K562 (cell line): Measurements from ENCODE around the gene PPIL4. TPM values are rescaled to one million over a fixed set of nuclear protein-coding genes. Genes with fewer than 3 reads are reported as not detected.

Experiments used
- ATF1 ChIP-seq, 2 experiments: fragments of 450-650 bp in 1 of 2; IDR thresholded peaks; 2 replicates each; pipeline ENCODE4 v1.6.1; 2016; ENCODE audit warnings: missing compliant biosample characterization in 1 of 2, missing genetic modification characterization in 1 of 2
- ATF7 ChIP-seq: fragments of 450-650 bp; IDR thresholded peaks from 2 replicates; pipeline ENCODE4 v1.7.1; 2014; ENCODE audit warnings: mild to moderate bottlenecking, moderate library complexity
- BHLHE40 ChIP-seq: IDR thresholded peaks from 2 replicates; pipeline ENCODE4 v1.6.1; 2011; ENCODE audit warnings: low read length, improper control_type of control experiment
- BMI1 ChIP-seq: fragments of 150-350 bp; IDR thresholded peaks from 2 replicates; pipeline ENCODE4 v1.6.1; 2014; ENCODE audit warnings: low read length
- CXXC5 ChIP-seq: fragments of 250-450 bp; sonication (Bioruptor Pico); IDR thresholded peaks from 2 replicates; pipeline ENCODE4 v1.8.0; 2022; ENCODE audit warnings: inconsistent platforms, mild to moderate bottlenecking, moderate library complexity
- FOXJ3 ChIP-seq: sonication (generic); formaldehyde crosslinking; IDR thresholded peaks from 2 replicates; pipeline ENCODE4 v1.4.0; 2020; ENCODE audit warnings: mild to moderate bottlenecking, missing genetic modification reagents
- JUNB ChIP-seq: fragments of 450-650 bp; formaldehyde crosslinking; conservative IDR thresholded peaks from 2 replicates; pipeline ENCODE4 v1.4.0; 2020; ENCODE audit warnings: mild to moderate bottlenecking
- LARP7 ChIP-seq: fragments of 450-650 bp; IDR thresholded peaks from 2 replicates; pipeline ENCODE4 v1.6.1; 2016
- PTRF ChIP-seq: fragments of 450-650 bp; IDR thresholded peaks from 2 replicates; pipeline ENCODE4 v1.6.1; 2016; ENCODE audit warnings: mild to moderate bottlenecking, missing genetic modification characterization, missing compliant biosample characterization
- SMARCA4 ChIP-seq: fragments of 450-650 bp; IDR thresholded peaks from 2 replicates; pipeline ENCODE4 v1.6.1; 2016
- SNIP1 ChIP-seq: fragments of 450-650 bp; IDR thresholded peaks from 2 replicates; pipeline ENCODE4 v1.7.1; 2017; ENCODE audit warnings: low read depth, mild to moderate bottlenecking
- SRSF9 ChIP-seq: fragments of 200-400 bp; formaldehyde crosslinking; IDR thresholded peaks from 2 replicates; pipeline ENCODE4 v1.6.1; 2017; ENCODE audit warnings: low read depth, low read length, borderline replicate concordance
- TGIF2 ChIP-seq: sonication (generic); formaldehyde crosslinking; IDR thresholded peaks from 2 replicates; pipeline ENCODE4 v1.8.1; 2022; ENCODE audit warnings: mild to moderate bottlenecking, missing genetic modification reagents, moderate library complexity
- ZKSCAN3 ChIP-seq: fragments of 250-450 bp; sonication (Bioruptor Pico); IDR thresholded peaks from 2 replicates; pipeline ENCODE4 v1.4.0; 2020
- ZNF12 ChIP-seq: sonication (generic); formaldehyde crosslinking; IDR thresholded peaks from 2 replicates; pipeline ENCODE4 v1.4.0; 2020; ENCODE audit warnings: mild to moderate bottlenecking, missing genetic modification reagents
- polyA plus RNA-seq, 8 experiments: library from polyadenylated mRNA; depleted of rRNA in 4 of 8; stranded (reverse) in 5 of 8; unstranded in 3 of 8; fragments of >200 nt; fragmentation: Nextera tagmentation in 2 of 8; fragmentation: Illumina TruSeq in 1 of 8; extraction: Ambion mirVana in 2 of 8; extraction: Trizol in 1 of 8; gene quantifications; 2 replicates each; pipeline versions ENCODE4 v1.2.1 to v1.2.3, GENCODE V29; 2011 to 2014; ENCODE audit warnings: inconsistent platforms in 1 of 8, missing spikeins in 1 of 8
- total RNA-seq, 7 experiments: library from RNA; depleted of rRNA in 6 of 7; stranded (reverse); fragments of >200 nt in 6 of 7; fragmentation: Illumina TruSeq in 2 of 7; extraction: Trizol in 2 of 7; gene quantifications; 2 replicates each; pipeline versions ENCODE4 v1.2.1 to v1.2.3, GENCODE V29; 2011 to 2021; ENCODE audit warnings: low replicate concordance in 1 of 7
- TF ChIP-seq, protein P1 (sequence below): fragments of 450-650 bp; IDR thresholded peaks from 2 replicates; pipeline ENCODE4 v1.7.0; 2016; ENCODE audit warnings: borderline replicate concordance
- TF ChIP-seq, protein P2 (sequence below), 2 experiments: fragments of 450-650 bp; conservative IDR thresholded peaks; 2 replicates each; pipeline ENCODE4 v1.6.1; 2017; ENCODE audit warnings: mild to moderate bottlenecking in 2 of 2, moderate library complexity in 2 of 2
- TF ChIP-seq, protein P3 (sequence below): fragments of 450-650 bp; IDR thresholded peaks from 2 replicates; pipeline ENCODE4 v1.6.1; 2016; ENCODE audit warnings: missing biosample characterization, missing genetic modification characterization
- TF ChIP-seq, protein P4 (sequence below): fragments of 250-450 bp; sonication (Bioruptor Pico); IDR thresholded peaks from 2 replicates; pipeline ENCODE4 v1.5.0; 2022; ENCODE audit warnings: mild to moderate bottlenecking
- TF ChIP-seq, protein P5 (sequence below), 2 experiments: IDR thresholded peaks in 1 of 2; conservative IDR thresholded peaks in 1 of 2; 2 replicates each; pipeline ENCODE4 v1.6.1; 2016; ENCODE audit warnings: low read depth in 2 of 2, mild to moderate bottlenecking in 1 of 2, missing compliant biosample characterization in 1 of 2, missing genetic modification characterization in 1 of 2, moderate library complexity in 1 of 2

Gene PPIL4
- total and polyA plus RNA-seq, 9 of the 15 experiments (the other 6 are each of a cell fraction or from before 2014, with no cell fraction given) = 14.5 to 55.2 (median 45.9) TPM

DNA sequence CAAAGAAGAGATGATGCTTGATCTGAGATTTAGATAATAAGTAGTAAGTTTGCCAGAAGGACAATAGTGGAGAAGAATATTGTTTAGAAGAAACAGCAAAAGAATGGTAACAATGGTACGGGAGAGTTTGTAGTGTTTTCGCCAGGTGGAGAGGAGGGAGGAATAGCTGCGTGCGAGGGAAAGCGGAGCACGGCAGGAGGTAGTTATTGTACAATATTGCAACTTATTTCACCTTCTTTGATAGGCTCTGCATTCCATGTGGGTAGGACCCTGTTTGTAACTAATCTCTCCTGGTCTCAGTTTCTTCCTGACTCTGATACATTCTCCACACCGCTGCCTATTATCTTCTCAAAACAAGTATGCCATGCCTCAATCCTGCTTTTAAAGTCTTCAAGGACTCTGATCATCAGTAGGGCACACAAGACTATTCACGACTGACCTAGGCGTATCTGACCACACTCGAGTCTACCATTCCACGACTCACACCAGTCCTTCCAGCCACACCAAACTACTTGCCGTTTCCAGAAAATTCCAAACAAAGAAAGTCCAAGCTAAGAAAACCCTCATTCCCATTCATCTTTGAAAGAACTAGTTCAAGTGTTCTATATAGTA lies 1.1 kb downstream of the PPIL4 start (continued):
- TF ChIP-seq, protein P1, sequence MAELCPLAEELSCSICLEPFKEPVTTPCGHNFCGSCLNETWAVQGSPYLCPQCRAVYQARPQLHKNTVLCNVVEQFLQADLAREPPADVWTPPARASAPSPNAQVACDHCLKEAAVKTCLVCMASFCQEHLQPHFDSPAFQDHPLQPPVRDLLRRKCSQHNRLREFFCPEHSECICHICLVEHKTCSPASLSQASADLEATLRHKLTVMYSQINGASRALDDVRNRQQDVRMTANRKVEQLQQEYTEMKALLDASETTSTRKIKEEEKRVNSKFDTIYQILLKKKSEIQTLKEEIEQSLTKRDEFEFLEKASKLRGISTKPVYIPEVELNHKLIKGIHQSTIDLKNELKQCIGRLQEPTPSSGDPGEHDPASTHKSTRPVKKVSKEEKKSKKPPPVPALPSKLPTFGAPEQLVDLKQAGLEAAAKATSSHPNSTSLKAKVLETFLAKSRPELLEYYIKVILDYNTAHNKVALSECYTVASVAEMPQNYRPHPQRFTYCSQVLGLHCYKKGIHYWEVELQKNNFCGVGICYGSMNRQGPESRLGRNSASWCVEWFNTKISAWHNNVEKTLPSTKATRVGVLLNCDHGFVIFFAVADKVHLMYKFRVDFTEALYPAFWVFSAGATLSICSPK = peak; percentile 79; the same call in 1 of the 2 replicates
- no peak for TF ChIP-seq SRSF9
- TF ChIP-seq, protein P2, sequence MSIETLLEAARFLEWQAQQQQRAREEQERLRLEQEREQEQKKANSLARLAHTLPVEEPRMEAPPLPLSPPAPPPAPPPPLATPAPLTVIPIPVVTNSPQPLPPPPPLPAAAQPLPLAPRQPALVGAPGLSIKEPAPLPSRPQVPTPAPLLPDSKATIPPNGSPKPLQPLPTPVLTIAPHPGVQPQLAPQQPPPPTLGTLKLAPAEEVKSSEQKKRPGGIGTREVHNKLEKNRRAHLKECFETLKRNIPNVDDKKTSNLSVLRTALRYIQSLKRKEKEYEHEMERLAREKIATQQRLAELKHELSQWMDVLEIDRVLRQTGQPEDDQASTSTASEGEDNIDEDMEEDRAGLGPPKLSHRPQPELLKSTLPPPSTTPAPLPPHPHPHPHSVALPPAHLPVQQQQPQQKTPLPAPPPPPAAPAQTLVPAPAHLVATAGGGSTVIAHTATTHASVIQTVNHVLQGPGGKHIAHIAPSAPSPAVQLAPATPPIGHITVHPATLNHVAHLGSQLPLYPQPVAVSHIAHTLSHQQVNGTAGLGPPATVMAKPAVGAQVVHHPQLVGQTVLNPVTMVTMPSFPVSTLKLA (conservative IDR thresholded peaks at IDR 0.05) = no peak
- no peak for TF ChIP-seq CXXC5
- no peak for TF ChIP-seq ATF7
- TF ChIP-seq, protein P3, sequence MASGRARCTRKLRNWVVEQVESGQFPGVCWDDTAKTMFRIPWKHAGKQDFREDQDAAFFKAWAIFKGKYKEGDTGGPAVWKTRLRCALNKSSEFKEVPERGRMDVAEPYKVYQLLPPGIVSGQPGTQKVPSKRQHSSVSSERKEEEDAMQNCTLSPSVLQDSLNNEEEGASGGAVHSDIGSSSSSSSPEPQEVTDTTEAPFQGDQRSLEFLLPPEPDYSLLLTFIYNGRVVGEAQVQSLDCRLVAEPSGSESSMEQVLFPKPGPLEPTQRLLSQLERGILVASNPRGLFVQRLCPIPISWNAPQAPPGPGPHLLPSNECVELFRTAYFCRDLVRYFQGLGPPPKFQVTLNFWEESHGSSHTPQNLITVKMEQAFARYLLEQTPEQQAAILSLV = no peak
- TF ChIP-seq SNIP1 = no peak
- no peak for TF ChIP-seq BHLHE40
- TF ChIP-seq ATF1 (CRISPR knock-in tag; IDR thresholded peaks at IDR 0.05) = no peak
- TF ChIP-seq ATF1 (tag; IDR thresholded peaks at IDR 0.05) = no peak
- peak; percentile 12; the same call in 1 of the 2 replicates for TF ChIP-seq TGIF2 (CRISPR knock-in tag)
- TF ChIP-seq JUNB (CRISPR knock-in tag) = no peak
- TF ChIP-seq BMI1 = no peak
- TF ChIP-seq FOXJ3 (CRISPR knock-in tag) = no peak
- TF ChIP-seq ZKSCAN3 (CRISPR knock-in tag) = no peak
- no peak for TF ChIP-seq SMARCA4
- TF ChIP-seq, protein P4, sequence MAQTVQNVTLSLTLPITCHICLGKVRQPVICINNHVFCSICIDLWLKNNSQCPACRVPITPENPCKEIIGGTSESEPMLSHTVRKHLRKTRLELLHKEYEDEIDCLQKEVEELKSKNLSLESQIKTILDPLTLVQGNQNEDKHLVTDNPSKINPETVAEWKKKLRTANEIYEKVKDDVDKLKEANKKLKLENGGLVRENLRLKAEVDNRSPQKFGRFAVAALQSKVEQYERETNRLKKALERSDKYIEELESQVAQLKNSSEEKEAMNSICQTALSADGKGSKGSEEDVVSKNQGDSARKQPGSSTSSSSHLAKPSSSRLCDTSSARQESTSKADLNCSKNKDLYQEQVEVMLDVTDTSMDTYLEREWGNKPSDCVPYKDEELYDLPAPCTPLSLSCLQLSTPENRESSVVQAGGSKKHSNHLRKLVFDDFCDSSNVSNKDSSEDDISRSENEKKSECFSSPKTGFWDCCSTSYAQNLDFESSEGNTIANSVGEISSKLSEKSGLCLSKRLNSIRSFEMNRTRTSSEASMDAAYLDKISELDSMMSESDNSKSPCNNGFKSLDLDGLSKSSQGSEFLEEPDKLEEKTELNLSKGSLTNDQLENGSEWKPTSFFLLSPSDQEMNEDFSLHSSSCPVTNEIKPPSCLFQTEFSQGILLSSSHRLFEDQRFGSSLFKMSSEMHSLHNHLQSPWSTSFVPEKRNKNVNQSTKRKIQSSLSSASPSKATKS = no peak
- no peak for TF ChIP-seq ZNF12 (CRISPR knock-in tag)
- no peak for TF ChIP-seq LARP7
- TF ChIP-seq, protein P5, sequence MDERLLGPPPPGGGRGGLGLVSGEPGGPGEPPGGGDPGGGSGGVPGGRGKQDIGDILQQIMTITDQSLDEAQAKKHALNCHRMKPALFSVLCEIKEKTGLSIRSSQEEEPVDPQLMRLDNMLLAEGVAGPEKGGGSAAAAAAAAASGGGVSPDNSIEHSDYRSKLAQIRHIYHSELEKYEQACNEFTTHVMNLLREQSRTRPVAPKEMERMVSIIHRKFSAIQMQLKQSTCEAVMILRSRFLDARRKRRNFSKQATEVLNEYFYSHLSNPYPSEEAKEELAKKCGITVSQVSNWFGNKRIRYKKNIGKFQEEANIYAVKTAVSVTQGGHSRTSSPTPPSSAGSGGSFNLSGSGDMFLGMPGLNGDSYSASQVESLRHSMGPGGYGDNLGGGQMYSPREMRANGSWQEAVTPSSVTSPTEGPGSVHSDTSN (CRISPR knock-in tag; IDR thresholded peaks at IDR 0.05; ENCODE audit: low read depth) = no peak
- TF ChIP-seq, protein P5 (tag; conservative IDR thresholded peaks at IDR 0.05; ENCODE audit: low read depth) = no peak
- peak; percentile 25; the same call in 1 of the 2 replicates for TF ChIP-seq PTRF
